Activated T-helper 17 cell treated with anti-CD3 and anti-CD28 coated beads, Interleukin-2, amount 50 U/mL, for 72 hours (primary cell): ENCODE measurements around the gene MSH3. TPM values are rescaled to one million over a fixed set of nuclear protein-coding genes. Genes with fewer than 3 reads are reported as not detected.
"Not testable (repeated sequence)": the region's sequence is repeated elsewhere in the genome, so short reads cannot be mapped to it uniquely, and the experiment has no call there.

ENCODE experiments used
- ATAC-seq: fragments of 150-1000 bp; cut with Tn5 transposase; replicated peaks from 2 replicates; pipeline ENCODE4 v1.10.0; 2021; ENCODE audit warnings: mild to moderate bottlenecking, moderate library complexity
- H3K27ac Mint-ChIP-seq: one replicate; pipeline ENCODE4 v1.8.0; 2022; ENCODE audit warnings: mixed read lengths
- H3K27me3 Mint-ChIP-seq: one replicate; pipeline ENCODE4 v1.8.0; 2022; ENCODE audit warnings: mixed read lengths
- H3K36me3 Mint-ChIP-seq: one replicate; pipeline ENCODE4 v1.8.0; 2022; ENCODE audit warnings: low read depth, mild to moderate bottlenecking, mixed read lengths
- H3K4me1 Mint-ChIP-seq: one replicate; pipeline ENCODE4 v1.8.0; 2022; ENCODE audit warnings: mixed read lengths
- H3K4me3 Mint-ChIP-seq: one replicate; pipeline ENCODE4 v1.8.0; 2022; ENCODE audit warnings: mild to moderate bottlenecking, mixed read lengths
- H3K9me3 Mint-ChIP-seq: one replicate; pipeline ENCODE4 v1.8.0; 2022; ENCODE audit warnings: mixed read lengths
- total RNA-seq, 2 donors: library from RNA; stranded (reverse); gene quantifications; one replicate each; pipeline ENCODE4 v1.2.3, GENCODE V29; 2022

The MSH3 gene
- total RNA-seq, 2 donors from 2014 or later = 23.6 to 24.9 TPM

GRCh38 chr5:80761966-80762365 lies 107.5 kb downstream of the MSH3 start:
- H3K27me3 Mint-ChIP-seq = no peaks in the 10 kb centered on the region
- no peak for ATAC-seq
- H3K4me1 Mint-ChIP-seq = peaks cover 37% of the 10 kb centered on the region
- peaks cover 20% of the 10 kb centered on the region for H3K36me3 Mint-ChIP-seq
- H3K9me3 Mint-ChIP-seq = peaks cover 4% of the 10 kb centered on the region
- H3K4me3 Mint-ChIP-seq = no peak overlapping the region
- H3K27ac Mint-ChIP-seq = peak overlapping the region; percentile 90

- no peak for ATAC-seq
- H3K4me1 Mint-ChIP-seq = peaks cover 34% of the 10 kb centered on the region
- H3K27ac Mint-ChIP-seq = no peak overlapping the region
- H3K27me3 Mint-ChIP-seq = no peaks in the 10 kb centered on the region
- H3K36me3 Mint-ChIP-seq = peaks cover 20% of the 10 kb centered on the region
- peaks cover 4% of the 10 kb centered on the region for H3K9me3 Mint-ChIP-seq
- no peak overlapping the region for H3K4me3 Mint-ChIP-seq
These were observed 108.1 kb downstream of the MSH3 start for GRCh38 chr5:80762573-80762972.

DNA sequence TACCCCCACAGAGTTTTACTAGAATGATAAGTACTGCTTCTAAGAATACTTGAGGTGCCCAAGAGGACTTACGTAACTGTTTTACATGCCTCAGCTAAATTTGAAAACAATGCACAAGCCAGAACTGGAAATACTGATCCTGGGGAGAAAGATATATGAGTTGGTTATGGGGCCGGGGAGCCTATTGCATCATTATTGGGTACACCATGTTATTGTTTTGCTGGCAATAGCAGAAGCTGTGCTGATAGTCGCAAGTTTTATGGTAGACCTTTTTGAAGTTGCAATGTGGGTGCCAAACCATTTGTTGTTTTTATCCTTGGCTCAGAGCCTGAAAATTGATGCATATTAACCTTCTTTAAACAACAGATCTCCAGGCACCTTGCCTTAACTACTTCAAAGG lies 108.8 kb downstream of the MSH3 start:
- Mint-ChIP-seq H3K4me1 (peaks cover 28% of the 10 kb centered on the region), H3K27me3 (no peaks in the 10 kb centered on the region), H3K9me3 (peaks cover 4% of the 10 kb centered on the region), H3K36me3 (peaks cover 26% of the 10 kb centered on the region), H3K27ac (no peak overlapping the region), H3K4me3 (no peak overlapping the region)
- ATAC-seq = no peak

DNA sequence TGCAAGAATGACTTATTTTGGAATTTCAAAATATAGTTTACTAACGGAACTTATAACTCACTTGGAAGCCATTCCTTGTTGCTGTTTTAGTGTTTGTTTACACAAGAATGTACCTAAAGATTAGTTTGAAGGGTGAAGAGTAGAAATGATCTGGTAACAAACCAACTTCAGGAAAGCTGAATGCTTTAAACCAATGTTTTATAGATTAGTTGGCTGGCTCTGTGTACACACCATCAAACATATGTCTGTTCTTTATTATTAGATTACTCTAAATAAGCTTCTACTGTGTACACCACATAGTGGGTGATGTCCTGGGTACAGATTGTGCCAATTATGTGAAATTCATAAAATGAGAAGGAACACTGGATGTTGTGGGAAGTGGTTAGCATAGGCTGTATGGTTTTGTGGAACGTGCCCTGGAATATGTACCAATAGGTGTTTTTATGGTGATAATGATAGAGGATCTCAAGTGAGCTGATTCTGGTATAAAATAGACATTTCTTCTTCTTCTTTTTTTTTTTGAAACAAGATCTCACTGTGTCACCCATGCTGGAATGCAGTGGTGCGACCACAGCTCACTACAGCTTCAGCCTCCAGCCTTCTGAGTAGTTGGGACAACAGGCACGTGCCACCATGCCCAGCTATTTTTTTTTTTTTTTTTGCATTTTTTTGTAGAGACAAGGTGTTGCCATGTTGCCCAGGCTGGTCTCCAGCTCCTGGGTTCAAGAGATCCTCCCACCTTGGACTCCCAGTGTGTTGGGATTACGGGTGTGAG lies 109.6 kb downstream of the MSH3 start:
- Mint-ChIP-seq H3K9me3 (peaks cover 4% of the 10 kb centered on the region), H3K4me3 (no peak overlapping the region), H3K27ac (no peak overlapping the region), H3K36me3 (peaks cover 33% of the 10 kb centered on the region), H3K4me1 (peaks cover 23% of the 10 kb centered on the region), H3K27me3 (no peaks in the 10 kb centered on the region)
- no peak for ATAC-seq

GRCh38 chr5:80764786-80765185 lies 110.3 kb downstream of the MSH3 start:
- ATAC-seq = no peak
- Mint-ChIP-seq H3K27ac (no peak overlapping the region), H3K36me3 (peaks cover 35% of the 10 kb centered on the region), H3K4me1 (peaks cover 16% of the 10 kb centered on the region), H3K4me3 (no peak overlapping the region), H3K9me3 (no peaks in the 10 kb centered on the region), H3K27me3 (no peaks in the 10 kb centered on the region)

DNA sequence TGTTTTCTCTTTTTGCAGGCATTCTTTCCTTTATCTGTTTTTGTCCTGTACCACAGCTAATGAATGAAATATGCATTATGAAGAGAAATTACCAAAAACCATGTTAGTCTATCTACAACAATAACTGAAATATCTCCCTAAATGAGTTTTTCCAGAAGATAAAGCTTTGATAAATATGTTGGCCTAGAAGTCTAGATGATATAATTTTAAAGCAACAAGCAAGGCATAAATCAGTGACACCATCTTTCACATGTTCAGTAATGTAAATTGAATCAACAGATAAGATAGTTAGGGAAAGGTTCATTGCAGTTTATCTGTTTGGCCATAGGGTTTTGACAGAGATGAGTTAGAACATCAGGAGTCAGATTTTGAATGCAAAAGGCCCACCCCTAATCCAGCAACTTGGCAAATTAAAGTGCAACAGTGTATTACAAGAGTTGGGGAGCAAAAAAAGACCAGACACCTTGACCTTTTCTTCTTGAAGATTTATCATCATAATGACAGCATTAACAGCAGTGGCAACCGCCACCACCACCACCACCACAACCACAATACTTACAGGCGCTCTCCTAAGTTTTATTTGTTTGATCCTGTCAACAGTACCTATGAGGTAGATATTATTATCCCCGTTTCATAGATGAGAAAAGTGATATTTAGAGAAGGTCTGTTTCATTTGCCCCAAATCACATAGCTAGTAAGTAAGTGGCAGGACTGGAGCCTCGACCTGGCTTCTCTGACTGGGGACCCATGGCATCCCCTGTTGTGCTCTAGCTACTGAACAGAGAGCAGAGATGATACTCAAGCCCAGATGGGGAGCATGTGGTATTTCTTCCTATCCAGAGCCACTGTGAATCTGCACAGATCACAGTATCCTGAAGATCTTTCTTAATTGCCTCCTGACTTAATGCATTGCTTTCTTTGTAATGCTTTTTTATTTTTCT lies 123.2 kb downstream of the MSH3 start:
- no peak overlapping the region for H3K27ac Mint-ChIP-seq
- peaks cover 45% of the 10 kb centered on the region for H3K36me3 Mint-ChIP-seq
- no peak for ATAC-seq
- H3K4me1 Mint-ChIP-seq = no peaks in the 10 kb centered on the region
- H3K4me3 Mint-ChIP-seq = no peak overlapping the region
- no peaks in the 10 kb centered on the region for H3K27me3 Mint-ChIP-seq
- H3K9me3 Mint-ChIP-seq = no peaks in the 10 kb centered on the region

DNA sequence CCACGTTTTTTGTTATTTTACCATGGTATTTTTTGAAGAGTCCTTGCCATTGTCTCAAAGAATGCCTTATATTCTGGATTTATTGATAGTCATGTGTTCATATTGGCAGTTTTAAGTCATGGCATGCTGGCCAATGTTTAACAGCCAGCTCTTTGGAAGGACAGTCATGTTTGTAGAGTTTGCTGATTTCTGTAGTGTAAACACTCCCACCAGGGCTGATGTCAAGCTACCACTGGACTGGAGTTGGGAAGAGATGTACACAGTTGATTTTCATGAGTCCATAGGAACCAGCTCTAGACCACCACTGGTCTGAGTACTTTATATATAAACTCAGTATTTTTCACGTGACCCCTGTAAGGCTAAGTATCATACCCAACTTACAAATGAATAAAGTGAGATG lies 125.6 kb downstream of the MSH3 start:
- ATAC-seq = no peak
- no peaks in the 10 kb centered on the region for H3K9me3 Mint-ChIP-seq
- no peak overlapping the region for H3K4me3 Mint-ChIP-seq
- no peaks in the 10 kb centered on the region for H3K4me1 Mint-ChIP-seq
- H3K36me3 Mint-ChIP-seq = peaks cover 51% of the 10 kb centered on the region
- H3K27ac Mint-ChIP-seq = no peak overlapping the region
- no peaks in the 10 kb centered on the region for H3K27me3 Mint-ChIP-seq

DNA sequence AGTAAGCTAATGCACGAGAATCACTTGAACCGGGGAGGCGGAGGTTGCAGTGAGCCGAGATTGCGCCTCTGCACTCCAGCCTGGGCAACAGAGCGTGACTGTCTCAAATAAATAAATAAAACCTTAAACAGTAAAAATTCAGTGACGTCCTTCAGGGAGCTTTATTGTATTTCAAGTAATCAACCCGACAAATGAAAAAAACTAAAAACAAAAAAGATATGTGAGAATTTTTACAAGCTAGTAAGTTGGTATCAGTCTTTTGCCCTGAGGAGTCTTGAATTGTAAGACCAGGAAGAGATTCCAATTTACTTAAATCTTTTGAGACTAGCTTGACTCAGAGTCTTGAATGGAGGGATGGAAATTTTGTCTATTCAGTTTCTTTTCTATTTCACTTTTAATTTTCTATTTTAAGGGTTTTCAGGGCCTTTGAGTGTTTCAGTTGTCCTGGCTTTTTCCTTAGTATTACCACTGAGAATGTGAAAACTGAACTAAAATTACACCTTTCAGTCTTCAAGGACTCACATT lies 126.4 kb downstream of the MSH3 start:
- H3K9me3 Mint-ChIP-seq = no peaks in the 10 kb centered on the region
- ATAC-seq = no peak
- no peak overlapping the region for H3K4me3 Mint-ChIP-seq
- no peaks in the 10 kb centered on the region for H3K4me1 Mint-ChIP-seq
- no peak overlapping the region for H3K27ac Mint-ChIP-seq
- H3K36me3 Mint-ChIP-seq = peaks cover 51% of the 10 kb centered on the region
- no peaks in the 10 kb centered on the region for H3K27me3 Mint-ChIP-seq

DNA sequence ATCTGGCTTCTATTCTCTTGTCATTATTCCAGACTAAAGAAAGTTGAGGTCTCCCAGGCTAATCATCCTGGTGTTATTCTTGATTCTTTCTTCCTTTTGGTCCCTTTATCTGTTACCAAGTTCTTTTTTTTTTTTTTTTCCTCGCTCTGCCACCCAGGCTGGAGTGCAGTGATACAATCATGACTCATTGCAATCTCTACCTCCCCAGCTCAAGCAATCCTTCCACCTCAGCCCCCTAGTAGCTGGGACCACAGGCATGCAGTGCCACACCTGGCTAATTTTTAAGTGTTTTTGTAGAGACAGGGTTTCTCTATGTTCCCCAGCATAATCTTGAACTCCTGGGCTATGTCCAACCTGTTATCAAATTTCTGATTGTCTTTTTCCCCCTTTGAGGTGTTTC lies 126.9 kb downstream of the MSH3 start:
- H3K4me3 Mint-ChIP-seq = no peak overlapping the region
- H3K4me1 Mint-ChIP-seq = no peaks in the 10 kb centered on the region
- peaks cover 51% of the 10 kb centered on the region for H3K36me3 Mint-ChIP-seq
- no peaks in the 10 kb centered on the region for H3K9me3 Mint-ChIP-seq
- ATAC-seq = peak; percentile 49
- no peaks in the 10 kb centered on the region for H3K27me3 Mint-ChIP-seq
- no peak overlapping the region for H3K27ac Mint-ChIP-seq

DNA sequence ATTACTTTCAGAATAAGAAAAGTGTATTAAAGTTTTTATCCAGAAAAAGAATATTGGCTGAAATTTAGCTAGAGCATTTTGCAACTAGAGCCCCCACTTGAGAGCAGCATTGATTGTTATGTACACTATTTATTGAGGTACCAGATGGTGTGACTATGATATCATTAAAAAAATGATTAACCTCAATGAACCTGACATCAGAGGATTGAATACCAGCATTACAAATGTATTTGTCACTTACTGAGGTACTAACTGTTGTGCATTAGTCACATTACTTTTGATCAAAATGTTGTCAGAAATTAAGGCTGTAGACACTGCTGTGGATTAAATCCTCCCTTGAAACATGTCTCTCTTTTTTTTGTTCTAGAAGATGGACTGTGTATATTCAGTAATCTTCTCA lies 128.2 kb downstream of the MSH3 start:
- Mint-ChIP-seq H3K27ac (no peak overlapping the region), H3K4me3 (no peak overlapping the region), H3K4me1 (no peaks in the 10 kb centered on the region), H3K36me3 (peaks cover 48% of the 10 kb centered on the region), H3K27me3 (no peaks in the 10 kb centered on the region), H3K9me3 (no peaks in the 10 kb centered on the region)
- no peak for ATAC-seq

DNA sequence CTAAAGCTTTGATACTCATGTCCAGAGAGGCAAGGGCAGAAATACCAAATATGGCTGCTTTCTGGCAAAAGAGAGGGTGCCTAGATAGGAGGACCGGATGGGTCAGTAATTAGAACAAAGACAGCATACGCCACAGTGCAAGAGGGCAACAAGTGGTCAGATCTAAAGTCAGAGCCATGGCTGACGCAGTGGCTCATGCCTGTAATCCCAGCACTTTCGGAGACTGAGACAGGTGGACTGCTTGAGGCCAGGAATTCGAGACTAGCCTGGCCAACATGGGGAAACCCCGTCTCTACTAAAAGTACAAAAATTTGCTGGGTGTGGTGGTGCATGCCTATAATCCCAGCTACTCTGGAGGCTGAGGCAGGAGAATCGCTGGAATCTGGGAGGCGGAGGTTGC lies 129.3 kb downstream of the MSH3 start:
- H3K4me3 Mint-ChIP-seq, H3K9me3 Mint-ChIP-seq, H3K27ac Mint-ChIP-seq, H3K4me1 Mint-ChIP-seq, H3K27me3 Mint-ChIP-seq, ATAC-seq: not testable (repeated sequence)
- peaks cover 43% of the 10 kb centered on the region for H3K36me3 Mint-ChIP-seq

DNA sequence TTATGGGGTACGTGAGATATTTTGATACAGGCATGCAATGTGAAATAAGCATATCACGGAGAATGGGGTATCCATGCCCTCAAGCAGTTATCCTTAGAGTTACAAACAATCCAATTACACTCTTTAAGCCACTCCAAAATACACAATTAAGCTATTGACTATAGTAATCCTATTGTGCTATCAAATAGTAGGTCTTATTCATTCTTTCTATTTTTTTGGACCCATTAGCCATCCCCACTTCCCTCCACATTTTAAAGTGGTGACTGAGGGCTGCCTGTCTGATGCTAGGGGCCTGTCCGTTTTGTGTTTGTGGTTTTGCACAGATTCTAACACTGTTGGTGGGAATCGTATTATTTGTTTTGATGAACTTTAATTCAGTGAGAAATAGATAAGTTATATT lies 130.0 kb downstream of the MSH3 start:
- Mint-ChIP-seq H3K4me3 (no peak overlapping the region), H3K9me3 (no peaks in the 10 kb centered on the region), H3K36me3 (peaks cover 42% of the 10 kb centered on the region), H3K27me3 (no peaks in the 10 kb centered on the region), H3K27ac (no peak overlapping the region), H3K4me1 (no peaks in the 10 kb centered on the region)
- ATAC-seq = no peak

DNA sequence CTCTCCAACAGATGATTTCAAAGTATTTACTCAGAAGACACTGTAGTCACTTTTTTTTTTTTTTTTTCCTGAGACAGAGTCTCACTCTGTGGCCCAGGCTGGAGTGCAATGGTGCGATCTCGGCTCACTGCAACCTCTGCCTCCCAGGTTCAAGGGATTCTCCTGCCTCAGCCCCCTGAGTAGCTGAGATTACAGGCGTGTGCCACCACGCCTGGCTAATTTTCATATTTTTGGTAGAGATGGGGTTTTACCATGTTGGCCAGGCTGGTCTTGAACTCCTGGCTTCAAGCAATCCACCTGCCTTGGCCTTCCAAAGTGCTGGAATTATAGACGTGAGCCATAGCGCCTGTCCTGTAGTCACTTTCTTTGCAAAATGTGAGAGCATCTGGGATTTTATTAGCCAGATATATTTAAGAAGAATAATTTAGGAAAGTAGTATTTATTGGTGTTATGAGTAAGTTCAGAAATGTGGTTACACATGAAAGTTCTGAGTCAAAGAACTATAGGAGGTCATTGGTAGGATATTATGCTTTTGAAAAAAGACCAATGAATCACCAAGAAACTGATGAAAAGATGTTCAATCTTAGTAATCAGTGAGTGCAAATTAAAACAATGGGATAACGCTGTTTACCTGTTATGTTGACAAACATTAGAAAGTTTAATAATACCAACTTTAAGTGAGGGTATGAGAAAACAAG lies 135.0 kb downstream of the MSH3 start:
- H3K4me3 Mint-ChIP-seq, H3K9me3 Mint-ChIP-seq, H3K27me3 Mint-ChIP-seq, H3K4me1 Mint-ChIP-seq: not testable (repeated sequence)
- H3K27ac Mint-ChIP-seq = peak overlapping the region; percentile 67
- peaks cover 27% of the 10 kb centered on the region for H3K36me3 Mint-ChIP-seq
- peak; percentile 98 for ATAC-seq

GRCh38 chr5:80790698-80791097 lies 136.2 kb downstream of the MSH3 start:
- Mint-ChIP-seq H3K4me3 (no peak overlapping the region), H3K4me1 (no peaks in the 10 kb centered on the region), H3K9me3 (no peaks in the 10 kb centered on the region), H3K27me3 (no peaks in the 10 kb centered on the region), H3K36me3 (peaks cover 27% of the 10 kb centered on the region), H3K27ac (no peak overlapping the region)
- ATAC-seq = no peak
